Inflammatory macrophage (primary cell): Measurements from ENCODE around the gene XYLT1.

Experiments
- DNase-seq, 2 donors: peaks; one replicate each; pipeline ENCODE4 v3.0.0-alpha.2; 2020 to 2022

The XYLT1 gene

GRCh38 chr16:17223576-17223975 is 247.2 kb downstream of the XYLT1 start:
- no peak for DNase-seq

- peak; percentile 77 to 89 for DNase-seq
These were observed 247.8 kb downstream of the XYLT1 start for GRCh38 chr16:17222871-17223401.

GRCh38 chr16:17219991-17220390 is 250.8 kb downstream of the XYLT1 start:
- DNase-seq: no peak

GRCh38 chr16:17215936-17216335 is 254.8 kb downstream of the XYLT1 start:
- DNase-seq: no peak

- no peak for DNase-seq
These were observed 255.5 kb downstream of the XYLT1 start for GRCh38 chr16:17215306-17215705.

GRCh38 chr16:17213974-17214373 is 256.8 kb downstream of the XYLT1 start:
- DNase-seq: no peak

GRCh38 chr16:17213025-17213424 is 257.7 kb downstream of the XYLT1 start:
- no peak for DNase-seq

- no peak for DNase-seq
These were observed 258.2 kb downstream of the XYLT1 start for GRCh38 chr16:17212606-17213005.

GRCh38 chr16:17211797-17212196 is 259.0 kb downstream of the XYLT1 start:
- no peak for DNase-seq

- DNase-seq: no peak
These were observed 264.0 kb downstream of the XYLT1 start for GRCh38 chr16:17206712-17207111.

- DNase-seq: peak in 1 of 2 donors; percentile 54
These were observed 265.2 kb downstream of the XYLT1 start for GRCh38 chr16:17205279-17206211.

GRCh38 chr16:17204644-17205043 is 266.1 kb downstream of the XYLT1 start:
- peak; percentile 63 to 77 for DNase-seq

GRCh38 chr16:17204206-17204605 is 266.6 kb downstream of the XYLT1 start:
- peak; percentile 33 to 48 for DNase-seq

GRCh38 chr16:17203424-17203823 is 267.3 kb downstream of the XYLT1 start:
- DNase-seq: no peak

- no peak for DNase-seq
These were observed 271.6 kb downstream of the XYLT1 start for GRCh38 chr16:17199135-17199534.

- no peak for DNase-seq
These were observed 274.2 kb downstream of the XYLT1 start for GRCh38 chr16:17196526-17196925.

- peak; percentile 32 to 47 for DNase-seq
These were observed 276.5 kb downstream of the XYLT1 start for GRCh38 chr16:17194190-17194780.

- DNase-seq: peak; percentile 8 to 55
These were observed 277.1 kb downstream of the XYLT1 start for GRCh38 chr16:17193566-17194100.

- no peak for DNase-seq
These were observed 286.7 kb downstream of the XYLT1 start for GRCh38 chr16:17184026-17184425.

GRCh38 chr16:17177959-17178905 is 292.5 kb downstream of the XYLT1 start:
- DNase-seq: peak in 1 of 2 donors; percentile 22

GRCh38 chr16:17177242-17177958 is 293.4 kb downstream of the XYLT1 start:
- DNase-seq: no peak

- no peak for DNase-seq
These were observed 294.6 kb downstream of the XYLT1 start for GRCh38 chr16:17176199-17176598.
